HepG2 (cell line): ENCODE data around the gene CDC42EP5. TPM values are rescaled to one million over a fixed set of nuclear protein-coding genes. Genes with fewer than 3 reads are reported as not detected.
A peak's percentile ranks its signal among the peaks of the same experiment; 100 is the strongest.

Source experiments
- ATF7-NPFF ChIP-seq: sonication (generic); formaldehyde crosslinking; IDR thresholded peaks from 2 replicates; pipeline ENCODE4 v1.8.1; 2023; ENCODE audit warnings: mild to moderate bottlenecking, low read depth, missing genetic modification reagents, moderate library complexity
- BRD4 ChIP-seq: sonication (generic); formaldehyde crosslinking; IDR thresholded peaks from 2 replicates; pipeline ENCODE4 v1.4.0; 2020; ENCODE audit warnings: missing genetic modification reagents
- DZIP1 ChIP-seq: sonication (generic); formaldehyde crosslinking; IDR thresholded peaks from 2 replicates; pipeline ENCODE4 v1.5.0; 2020; ENCODE audit warnings: mild to moderate bottlenecking, missing genetic modification reagents
- FOXP4 ChIP-seq: sonication (generic); formaldehyde crosslinking; IDR thresholded peaks from 2 replicates; pipeline ENCODE4 v1.4.0; 2020; ENCODE audit warnings: missing genetic modification reagents
- HDAC1 ChIP-seq: sonication (generic); formaldehyde crosslinking; IDR thresholded peaks from 2 replicates; pipeline ENCODE4 v1.5.1; 2020; ENCODE audit warnings: mild to moderate bottlenecking, missing genetic modification reagents
- HOXD1 ChIP-seq: sonication (generic); formaldehyde crosslinking; IDR thresholded peaks from 2 replicates; pipeline ENCODE4 v1.5.0; 2020; ENCODE audit warnings: missing genetic modification reagents
- IKZF1 ChIP-seq: fragments of 450-650 bp; IDR thresholded peaks from 2 replicates; pipeline ENCODE4 v1.7.1; 2016
- LCORL ChIP-seq, 2 experiments: fragments of 450-650 bp in 1 of 2; sonication (generic) in 1 of 2; formaldehyde crosslinking in 1 of 2; IDR thresholded peaks; 2 replicates each; pipeline versions ENCODE4 v1.5.0 to v1.6.1; 2017 to 2020; ENCODE audit warnings: antibody characterized with exemption in 1 of 2, missing genetic modification reagents in 1 of 2
- NONO ChIP-seq, 2 experiments: fragments of 450-650 bp in 1 of 2; sonication (generic) in 1 of 2; formaldehyde crosslinking in 1 of 2; IDR thresholded peaks in 1 of 2; conservative IDR thresholded peaks in 1 of 2; 2 replicates each; pipeline versions ENCODE4 v1.6.1 to v1.8.0; 2017 to 2022; ENCODE audit warnings: mild to moderate bottlenecking in 1 of 2, missing genetic modification reagents in 1 of 2, moderate library complexity in 1 of 2
- RARA ChIP-seq: IDR thresholded peaks from 2 replicates; pipeline ENCODE4 v1.6.1; 2016; ENCODE audit warnings: missing genetic modification reagents, missing compliant biosample characterization
- RBFOX2 ChIP-seq: fragments of 200-400 bp; formaldehyde crosslinking; IDR thresholded peaks from 2 replicates; pipeline ENCODE4 v1.6.1; 2017; ENCODE audit warnings: low read depth, mild to moderate bottlenecking, low read length
- SIX1 ChIP-seq: sonication (generic); formaldehyde crosslinking; IDR thresholded peaks from 2 replicates; pipeline ENCODE4 v1.4.0; 2020; ENCODE audit warnings: missing genetic modification reagents, borderline replicate concordance
- SRY ChIP-seq: sonication (generic); formaldehyde crosslinking; IDR thresholded peaks from 2 replicates; pipeline ENCODE4 v1.8.0; 2022; ENCODE audit warnings: mild to moderate bottlenecking, missing genetic modification reagents
- THAP11 ChIP-seq: IDR thresholded peaks from 2 replicates; pipeline ENCODE4 v1.6.1; 2016; ENCODE audit warnings: missing biosample characterization, missing genetic modification reagents
- YEATS4 ChIP-seq: sonication (generic); formaldehyde crosslinking; IDR thresholded peaks from 2 replicates; pipeline ENCODE4 v1.4.0; 2020; ENCODE audit warnings: missing genetic modification reagents, borderline replicate concordance
- ZMYM4 ChIP-seq: sonication (generic); formaldehyde crosslinking; IDR thresholded peaks from 2 replicates; pipeline ENCODE4 v1.8.1; 2023; ENCODE audit warnings: mild to moderate bottlenecking, missing genetic modification reagents
- ZNF121 ChIP-seq: sonication (generic); formaldehyde crosslinking; IDR thresholded peaks from 2 replicates; pipeline ENCODE4 v1.5.0; 2020; ENCODE audit warnings: mild to moderate bottlenecking, missing genetic modification reagents
- ZNF17 ChIP-seq: sonication (generic); formaldehyde crosslinking; IDR thresholded peaks from 2 replicates; pipeline ENCODE4 v1.5.0; 2020; ENCODE audit warnings: mild to moderate bottlenecking, missing genetic modification reagents
- ZNF362 ChIP-seq: sonication (generic); formaldehyde crosslinking; IDR thresholded peaks from 2 replicates; pipeline ENCODE4 v1.4.0; 2020; ENCODE audit warnings: missing genetic modification reagents, mild to moderate bottlenecking, borderline replicate concordance
- ZNF550 ChIP-seq: sonication (generic); formaldehyde crosslinking; IDR thresholded peaks from 2 replicates; pipeline ENCODE4 v1.4.0; 2020; ENCODE audit warnings: mild to moderate bottlenecking, missing genetic modification reagents, borderline replicate concordance
- ZNF713 ChIP-seq: sonication (generic); formaldehyde crosslinking; IDR thresholded peaks from 2 replicates; pipeline ENCODE4 v1.4.0; 2020; ENCODE audit warnings: mild to moderate bottlenecking, missing genetic modification reagents
- ZNF747 ChIP-seq: sonication (generic); formaldehyde crosslinking; IDR thresholded peaks from 2 replicates; pipeline ENCODE4 v1.8.1; 2023; ENCODE audit warnings: missing genetic modification reagents, mild to moderate bottlenecking, borderline replicate concordance
- ZNF772 ChIP-seq: sonication (generic); formaldehyde crosslinking; IDR thresholded peaks from 2 replicates; pipeline ENCODE4 v1.5.0; 2020; ENCODE audit warnings: mild to moderate bottlenecking, missing genetic modification reagents
- ZNF775 ChIP-seq: sonication (generic); formaldehyde crosslinking; IDR thresholded peaks from 2 replicates; pipeline ENCODE4 v1.4.0; 2020; ENCODE audit warnings: missing genetic modification reagents, mild to moderate bottlenecking, moderate library complexity, borderline replicate concordance
- polyA plus RNA-seq, 8 experiments: library from polyadenylated mRNA; depleted of rRNA in 3 of 8; stranded (reverse) in 7 of 8; unstranded in 1 of 8; fragments of >200 nt; fragmentation: Illumina TruSeq in 4 of 8; extraction: Trizol in 4 of 8; gene quantifications; 2 replicates each; pipeline versions ENCODE4 v1.2.1 to v1.2.3, GENCODE V29; 2011 to 2016; ENCODE audit warnings: low read depth in 4 of 8, missing spikeins in 1 of 8, mixed read lengths in 1 of 8; ENCODE audit not compliant: insufficient read depth in 1 of 8
- total RNA-seq, 5 experiments: library from RNA; depleted of rRNA; stranded (reverse); fragments of >200 nt; fragmentation: Illumina TruSeq; extraction: Trizol; gene quantifications; 2 replicates each; pipeline ENCODE4 v1.2.3, GENCODE V29; 2016; ENCODE audit warnings: low read depth in 1 of 5

CDC42EP5 gene
- total and polyA plus RNA-seq, 2 of the 13 experiments (the other 11 are each of a cell fraction or from before 2014, with no cell fraction given): 0.41 to 1.6 TPM

- TF ChIP-seq FOXP4 (CRISPR knock-in tag) (no peak; the same call in 1 of the 2 replicates), NONO (IDR thresholded peaks at IDR 0.05) (no peak), NONO (CRISPR knock-in tag; conservative IDR thresholded peaks at IDR 0.05) (peak; percentile 58; the same call in 1 of the 2 replicates), ZNF772 (peak; percentile 68), HOXD1 (CRISPR knock-in tag) (peak; percentile 53; the same call in 1 of the 2 replicates), ZNF121 (CRISPR knock-in tag) (no peak), IKZF1 (no peak), ZNF775 (CRISPR knock-in tag) (no peak), RBFOX2 (peak; percentile 70), ZNF17 (no peak), HDAC1 (peak; percentile 55; the same call in 1 of the 2 replicates), ATF7-NPFF (CRISPR knock-in tag) (no peak; the same call in 1 of the 2 replicates), BRD4 (CRISPR knock-in tag) (no peak), THAP11 (CRISPR knock-in tag) (peak; percentile 37), ZMYM4 (CRISPR knock-in tag) (no peak), RARA (CRISPR knock-in tag) (peak; percentile 10; the same call in 1 of the 2 replicates), ZNF362 (CRISPR knock-in tag) (peak; percentile 73; the same call in 1 of the 2 replicates), ZNF713 (no peak), DZIP1 (0 out of 2 replicates have a peak, but pooled peaks have one; percentile 33), YEATS4 (CRISPR knock-in tag) (peak; percentile 13; the same call in 1 of the 2 replicates), SIX1 (CRISPR knock-in tag) (no peak), LCORL (IDR thresholded peaks at IDR 0.05) (no peak), LCORL (CRISPR knock-in tag; IDR thresholded peaks at IDR 0.05) (no peak), ZNF747 (CRISPR knock-in tag) (no peak), ZNF550 (CRISPR knock-in tag) (no peak), SRY (peak; percentile 51; the same call in 1 of the 2 replicates)
Measured at GRCh38 chr19:54463531-54464043, 9.5 kb downstream of the CDC42EP5 start, which contains the start of gene LENG9 (continued).
